GM19099 (cell line): ENCODE results near the gene SLC3A2.

Experiments used
- POLR2A ChIP-seq: IDR thresholded peaks from 3 replicates; pipeline ENCODE4 v1.6.1; 2011; ENCODE audit warnings: low read depth; ENCODE audit not compliant: insufficient read length; ENCODE audit errors: extremely low read depth

The SLC3A2 gene

GRCh38 chr11:62889484-62890437 lies 9.1 kb downstream of the SLC3A2 start:
- no peak for TF ChIP-seq POLR2A

GRCh38 chr11:62892077-62892922 lies 11.6 kb downstream of the SLC3A2 start:
- TF ChIP-seq POLR2A: no peak

GRCh38 chr11:62895501-62895900 lies 14.8 kb downstream of the SLC3A2 start:
- no peak for TF ChIP-seq POLR2A

- TF ChIP-seq POLR2A: no peak
Measured at GRCh38 chr11:62896049-62896448, 15.4 kb downstream of the SLC3A2 start.

- no peak for TF ChIP-seq POLR2A
Measured at GRCh38 chr11:62897311-62897710, 16.6 kb downstream of the SLC3A2 start.

- TF ChIP-seq POLR2A: no peak
Measured at GRCh38 chr11:62898027-62898426, 17.3 kb downstream of the SLC3A2 start.

GRCh38 chr11:62902932-62903331 lies 22.2 kb downstream of the SLC3A2 start:
- TF ChIP-seq POLR2A: no peak

- TF ChIP-seq POLR2A: no peak
Measured at GRCh38 chr11:62905296-62905695, 24.6 kb downstream of the SLC3A2 start.

- no peak for TF ChIP-seq POLR2A
Measured at GRCh38 chr11:62905927-62906531, 25.3 kb downstream of the SLC3A2 start.

- TF ChIP-seq POLR2A: no peak
Measured at GRCh38 chr11:62908468-62909072, 27.9 kb downstream of the SLC3A2 start.

GRCh38 chr11:62909107-62909894 lies 28.6 kb downstream of the SLC3A2 start:
- TF ChIP-seq POLR2A: no peak

- no peak for TF ChIP-seq POLR2A
Measured at GRCh38 chr11:62910141-62910882, 29.6 kb downstream of the SLC3A2 start.
